Colon (tissue), 2 donors: Measurements from ENCODE around the gene INTS3.
"Not testable (repeated sequence)": the region's sequence is repeated elsewhere in the genome, so short reads cannot be mapped to it uniquely, and the experiment has no call there.

Source experiments
- FAIRE-seq: peaks from 2 replicates; lab custom pipeline; 2012; peaks lifted over from hg19 to GRCh38; lab: Jason Lieb, UNC
- donor health status: control.
- donor health status: control.

Gene INTS3

GRCh38 chr1:153763365-153764225 is 35.7 kb downstream of the INTS3 start:
- FAIRE-seq: no peak

GRCh38 chr1:153764310-153764709 is 36.5 kb downstream of the INTS3 start:
- FAIRE-seq: no peak

- not testable (repeated sequence) for FAIRE-seq
Observed at GRCh38 chr1:153766663-153767062, 38.8 kb downstream of the INTS3 start.

- FAIRE-seq: no peak
Observed at GRCh38 chr1:153767519-153767918, 39.7 kb downstream of the INTS3 start.

GRCh38 chr1:153768316-153769181 is 40.7 kb downstream of the INTS3 start:
- no peak for FAIRE-seq

- no peak for FAIRE-seq
Observed at GRCh38 chr1:153769221-153769620, 41.4 kb downstream of the INTS3 start.

GRCh38 chr1:153770797-153771196 is 42.9 kb downstream of the INTS3 start:
- FAIRE-seq: no peak

GRCh38 chr1:153771261-153771660 is 43.4 kb downstream of the INTS3 start:
- no peak for FAIRE-seq

- no peak for FAIRE-seq
Observed at GRCh38 chr1:153771841-153772593, 44.2 kb downstream of the INTS3 start.

- no peak for FAIRE-seq
Observed at GRCh38 chr1:153773096-153773921, 45.5 kb downstream of the INTS3 start.

GRCh38 chr1:153774026-153774595 is 46.3 kb downstream of the INTS3 start:
- FAIRE-seq: no peak

- FAIRE-seq: no peak
Observed at GRCh38 chr1:153774780-153775457, 47.1 kb downstream of the INTS3 start, which contains the start of gene SLC27A3. Gene SLC27A3, plus strand, starts transcription at chr1:153775407. Its CDS starts 91 bp downstream, at chr1:153775498.

GRCh38 chr1:153775458-153776327 is 47.8 kb downstream of the INTS3 start:
- FAIRE-seq: no peak

GRCh38 chr1:153776352-153776751 is 48.5 kb downstream of the INTS3 start:
- no peak for FAIRE-seq

GRCh38 chr1:153776845-153777370 is 49.1 kb downstream of the INTS3 start:
- no peak for FAIRE-seq

GRCh38 chr1:153777648-153778047 is 49.8 kb downstream of the INTS3 start:
- no peak for FAIRE-seq

GRCh38 chr1:153778051-153778823 is 50.4 kb downstream of the INTS3 start:
- FAIRE-seq: no peak

GRCh38 chr1:153778824-153779519 is 51.1 kb downstream of the INTS3 start:
- no peak for FAIRE-seq
